HG03342 (cell line): ENCODE results near the gene EEFSEC.

Source experiments
- ATAC-seq: cut with Tn5 transposase; IDR thresholded peaks from one replicate; pipeline ENCODE4 v1.9.1; 2021; ENCODE audit warnings: mild to moderate bottlenecking, moderate library complexity; ENCODE audit not compliant: unreplicated experiment

Gene EEFSEC

GRCh38 chr3:128311441-128311844 is 158.2 kb downstream of the EEFSEC start:
- no peak for ATAC-seq

GRCh38 chr3:128312271-128312670 is 159.0 kb downstream of the EEFSEC start:
- ATAC-seq = no peak

DNA sequence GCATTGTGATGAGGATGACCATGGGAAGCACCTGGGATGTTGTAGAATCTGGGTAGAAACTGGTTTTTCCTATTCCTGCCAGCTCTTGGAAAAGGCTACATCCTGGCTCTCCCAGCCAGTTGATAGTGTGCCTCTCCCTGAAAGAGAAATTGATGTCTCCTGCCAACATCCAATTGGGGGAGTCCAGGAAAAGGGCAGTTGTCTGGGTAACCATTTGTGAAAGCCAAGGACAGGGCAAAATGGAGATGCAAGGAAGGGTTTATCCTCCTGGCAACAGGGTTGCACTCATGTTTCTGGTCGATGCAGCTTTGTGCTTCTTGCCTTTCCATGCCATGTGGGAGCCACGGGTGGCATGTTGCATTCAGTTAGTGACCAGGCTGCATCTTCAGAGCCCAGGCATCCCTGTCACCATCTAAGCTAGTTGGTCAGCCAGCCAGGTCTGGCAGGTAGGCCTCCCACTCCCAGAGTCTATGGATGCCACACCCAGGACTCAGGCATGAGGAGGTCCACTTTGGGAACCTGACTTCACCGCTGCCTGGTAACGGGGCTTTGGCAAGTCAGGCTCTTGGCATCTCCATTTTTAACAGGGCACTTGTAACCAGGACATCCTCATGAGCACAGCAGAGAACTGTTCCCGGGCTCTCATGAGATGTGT is 159.9 kb downstream of the EEFSEC start:
- no peak for ATAC-seq

DNA sequence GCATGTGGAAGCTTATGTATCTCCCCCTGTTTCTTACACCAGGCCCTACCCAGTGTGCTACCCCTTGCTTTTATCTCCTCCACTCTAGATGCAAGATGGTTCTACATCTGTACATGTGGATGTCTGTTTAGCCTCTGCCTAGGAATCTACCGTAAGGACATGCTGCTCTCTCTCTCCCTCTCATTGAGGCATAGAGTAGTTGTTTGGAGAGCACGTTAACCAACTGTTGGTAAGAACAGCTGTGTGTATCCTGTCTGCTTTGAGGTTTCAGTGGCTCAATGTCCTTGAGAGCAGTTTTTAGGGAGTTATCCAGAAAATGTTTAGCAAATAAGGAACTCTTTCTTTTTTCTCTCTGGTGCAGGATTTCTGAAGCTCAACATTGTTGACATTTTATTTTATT is 160.7 kb downstream of the EEFSEC start:
- ATAC-seq = no peak

DNA sequence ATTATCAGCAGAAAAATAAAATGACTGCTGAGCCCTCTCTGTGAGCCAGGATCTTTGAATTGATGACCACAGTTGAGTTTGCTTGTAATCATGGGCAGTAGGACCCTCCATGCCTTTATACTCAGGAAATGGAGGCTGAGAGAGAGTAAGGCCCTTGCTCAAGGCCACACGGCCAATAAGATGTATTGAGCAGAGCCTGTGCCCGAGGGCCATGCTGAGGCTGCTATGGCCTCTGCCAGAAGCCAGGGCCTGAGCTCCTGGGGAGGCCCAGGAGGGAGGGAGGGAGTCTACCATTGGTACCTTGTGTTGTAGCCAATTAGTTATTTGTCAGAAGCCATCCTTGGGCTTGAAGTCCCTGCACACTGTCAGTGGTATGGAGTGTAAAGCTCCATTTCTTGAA is 162.0 kb downstream of the EEFSEC start:
- no peak for ATAC-seq

- ATAC-seq = no peak
Observed at GRCh38 chr3:128316481-128316891, 163.2 kb downstream of the EEFSEC start.

- ATAC-seq = no peak
Observed at GRCh38 chr3:128317101-128317697, 163.9 kb downstream of the EEFSEC start.

DNA sequence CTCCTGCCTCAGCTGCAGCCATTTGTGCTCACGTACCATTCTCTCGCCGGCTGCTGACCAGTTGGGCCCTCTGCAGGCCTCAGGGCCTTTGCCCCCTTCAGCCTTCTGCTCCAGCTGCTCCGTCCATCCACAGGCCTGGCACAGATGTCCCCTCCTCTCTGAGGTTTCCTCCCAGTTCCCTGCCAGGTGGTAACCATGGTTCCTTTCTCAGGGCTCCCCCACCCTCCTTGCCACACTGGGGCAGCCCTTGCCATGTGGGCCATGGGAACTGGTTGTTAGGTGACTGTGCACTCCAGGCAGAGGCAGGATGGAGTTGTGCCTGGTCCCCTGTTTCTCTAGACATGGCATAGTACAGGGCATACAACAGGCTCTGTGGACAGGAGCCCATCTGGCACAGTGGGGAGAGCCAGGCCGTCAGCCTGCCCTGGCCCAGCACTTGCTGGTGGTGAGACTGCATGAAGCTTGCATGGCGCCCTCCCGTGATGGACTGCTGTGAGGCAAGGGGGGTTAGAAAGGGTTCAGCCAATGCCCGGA is 164.5 kb downstream of the EEFSEC start:
- no peak for ATAC-seq

GRCh38 chr3:128318275-128318941 is 165.1 kb downstream of the EEFSEC start:
- ATAC-seq = no peak

GRCh38 chr3:128319107-128319506 is 165.8 kb downstream of the EEFSEC start:
- ATAC-seq = no peak

DNA sequence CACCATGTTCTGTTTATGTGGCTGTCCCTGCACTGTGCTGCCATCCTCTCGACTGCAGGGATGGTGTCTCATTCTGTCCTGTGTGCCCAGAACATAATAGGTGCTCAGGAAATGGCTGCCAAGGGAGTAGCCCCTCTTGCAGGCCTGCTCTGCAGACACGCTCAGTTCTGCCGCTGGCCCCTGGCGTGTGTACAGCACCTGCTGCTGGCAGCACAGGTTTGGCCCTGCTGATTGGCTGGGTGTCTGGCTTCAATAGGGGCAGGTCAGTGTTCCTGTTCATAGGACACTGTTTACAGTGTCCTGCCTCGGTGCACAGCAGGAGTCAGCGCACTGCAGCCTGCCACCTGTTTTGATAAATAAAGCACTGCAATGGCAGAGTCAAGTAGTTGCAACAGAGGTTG is 166.5 kb downstream of the EEFSEC start:
- no peak for ATAC-seq

DNA sequence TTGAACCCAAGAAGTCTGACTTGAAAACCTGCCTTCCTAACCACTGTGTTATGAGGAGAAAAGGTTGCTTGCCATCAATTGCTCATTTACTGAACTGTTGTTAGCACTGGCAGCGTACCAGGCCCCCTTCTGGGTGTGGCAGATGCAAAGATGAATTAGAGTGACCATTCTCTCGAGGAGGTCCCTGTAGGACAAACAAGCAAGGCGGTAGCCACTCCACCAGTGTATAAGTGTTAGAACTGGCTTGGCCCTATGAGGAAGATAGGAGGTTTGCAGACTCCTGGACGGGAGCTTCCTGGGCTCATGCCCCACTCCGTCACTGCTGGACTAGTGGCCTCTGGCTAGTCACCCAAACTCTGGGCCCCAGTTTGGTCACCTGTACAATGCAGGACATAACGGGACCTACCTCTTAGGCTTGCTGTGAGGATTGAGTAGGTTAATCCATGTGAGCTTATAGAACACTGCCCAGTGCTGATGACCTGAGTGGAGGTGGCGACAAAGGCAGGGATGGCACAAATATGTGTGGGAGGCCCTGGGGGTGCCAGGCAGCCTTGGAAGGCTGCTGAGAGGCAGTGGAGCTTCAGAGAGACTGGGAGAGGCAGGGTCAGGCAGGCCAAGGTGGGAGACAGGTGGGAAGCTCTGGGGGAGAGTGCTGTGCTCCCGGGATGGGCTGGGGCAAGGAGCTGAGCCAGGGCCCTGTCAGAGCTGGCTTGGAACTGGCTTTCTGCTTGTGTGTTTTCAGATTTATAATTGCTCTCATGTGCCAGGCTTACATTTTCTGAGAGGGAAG is 167.5 kb downstream of the EEFSEC start:
- no peak for ATAC-seq

DNA sequence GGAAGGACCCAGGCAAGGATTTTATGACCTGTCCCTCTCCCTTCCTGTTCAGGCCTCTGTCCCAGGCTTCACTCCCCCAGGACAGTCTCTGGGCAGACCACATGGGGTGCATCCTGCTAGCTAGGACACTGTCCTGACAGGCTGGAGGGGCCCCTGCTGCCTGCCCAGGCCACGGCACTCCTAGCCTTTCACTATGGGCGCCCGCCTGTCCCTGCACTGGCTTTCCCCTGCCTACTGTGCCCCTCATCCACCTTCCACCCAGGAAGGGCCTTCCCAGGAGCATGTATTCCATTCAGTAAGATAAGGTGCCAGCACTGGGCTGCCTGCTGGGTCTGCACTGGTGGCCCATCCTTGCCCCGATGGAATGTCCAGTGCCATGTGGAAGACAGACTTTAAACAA is 168.1 kb downstream of the EEFSEC start:
- no peak for ATAC-seq

GRCh38 chr3:128322030-128323022 is 169.0 kb downstream of the EEFSEC start:
- no peak for ATAC-seq

GRCh38 chr3:128323206-128324081 is 170.2 kb downstream of the EEFSEC start:
- no peak for ATAC-seq

- no peak for ATAC-seq
Observed at GRCh38 chr3:128324911-128325592, 171.8 kb downstream of the EEFSEC start.

GRCh38 chr3:128326051-128326823 is 173.0 kb downstream of the EEFSEC start:
- ATAC-seq = no peak

GRCh38 chr3:128327606-128328031 is 174.3 kb downstream of the EEFSEC start:
- ATAC-seq = no peak
